Stimulated activated CD4-positive, alpha-beta T cell treated with anti-CD3 and anti-CD28 coated beads, TNF-alpha, amount 100 ng/mL, for 48 hours (primary cell): ENCODE measurements around the gene CDK13.
"Not testable (repeated sequence)": the region's sequence is repeated elsewhere in the genome, so short reads cannot be mapped to it uniquely, and the experiment has no call there.

Experiments used
- DNase-seq, 3 donors: peaks; one replicate each; pipeline ENCODE4 v3.0.0-alpha.2; 2020; ENCODE audit warnings: low read depth in 3 of 3

Gene CDK13

DNA sequence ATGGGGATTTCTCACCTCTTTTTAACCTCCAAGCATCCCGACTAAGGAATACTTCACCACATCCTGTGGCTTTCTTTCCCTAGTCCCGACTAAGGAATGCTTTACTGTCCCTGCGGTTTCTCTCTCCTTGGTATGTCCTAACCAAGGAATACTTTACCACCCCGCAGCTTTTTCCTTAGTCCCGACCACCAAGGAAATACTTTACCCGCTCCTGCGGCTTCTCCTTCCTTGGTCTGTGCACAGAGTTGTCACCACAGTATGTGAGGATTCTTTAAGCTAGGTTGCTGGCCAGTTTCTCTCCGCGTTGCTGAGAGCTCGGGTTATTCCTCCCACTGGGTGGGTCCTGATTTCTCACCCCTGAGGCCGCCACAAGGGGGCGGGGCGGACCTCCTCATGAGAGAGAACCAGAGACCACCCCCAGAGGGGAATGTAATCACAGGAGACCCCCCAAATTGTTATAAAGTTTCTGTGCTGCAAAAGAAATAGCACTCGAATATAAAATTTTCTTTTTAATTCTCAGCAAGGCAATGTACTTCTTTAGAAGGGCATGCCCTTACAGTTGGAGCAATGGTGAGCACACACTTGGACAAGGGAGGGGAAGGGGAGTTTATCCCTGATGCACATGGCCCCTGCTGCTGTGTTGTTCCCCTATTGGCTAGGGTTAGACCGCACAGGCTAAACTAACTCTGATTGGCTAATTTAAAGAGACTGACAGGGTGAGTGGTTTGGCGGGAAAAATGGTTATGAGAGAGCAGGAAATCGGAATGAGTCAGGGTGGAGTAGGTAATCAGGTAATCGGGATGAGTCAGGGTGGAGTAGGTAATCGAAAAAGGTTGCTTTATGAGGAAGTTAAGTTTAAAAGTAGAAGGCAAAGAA is 197.6 kb downstream of the CDK13 start:
- no peak for DNase-seq

GRCh38 chr7:40148247-40148580 is 198.2 kb downstream of the CDK13 start:
- DNase-seq, result not testable (repeated sequence)

- no peak for DNase-seq
Measured at GRCh38 chr7:40148671-40149070, 198.6 kb downstream of the CDK13 start.
